ENCODE measurements around the gene BCAS3. TPM values are rescaled to one million over a fixed set of nuclear protein-coding genes. Genes with fewer than 3 reads are reported as not detected.

BCAS3 gene
- total RNA-seq, 4 donors from 2014 or later = 18.7 to 37.8 (median 24.9) TPM

DNA sequence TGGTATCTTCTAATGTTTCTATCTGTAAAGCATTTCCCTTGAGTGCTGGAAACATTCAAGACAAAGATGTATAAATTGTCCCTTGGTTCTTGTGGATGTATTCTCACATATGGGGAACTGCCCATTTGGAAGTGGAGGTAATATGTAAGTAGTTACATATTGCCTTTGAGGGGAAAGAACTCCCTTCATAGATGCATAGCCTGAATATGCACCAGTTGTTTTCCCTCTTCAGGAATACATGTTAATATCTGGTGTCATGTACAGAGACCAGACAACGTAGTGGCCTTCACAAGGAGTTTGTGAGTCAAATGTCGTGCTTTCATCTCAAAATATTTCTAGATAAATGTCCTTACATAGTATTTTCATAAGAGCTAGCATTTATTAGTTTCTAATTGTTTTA lies 213.5 kb downstream of the BCAS3 start:
- ATAC-seq (ENCODE audit: low FRiP score) = no peak
- TF ChIP-seq, protein P1, sequence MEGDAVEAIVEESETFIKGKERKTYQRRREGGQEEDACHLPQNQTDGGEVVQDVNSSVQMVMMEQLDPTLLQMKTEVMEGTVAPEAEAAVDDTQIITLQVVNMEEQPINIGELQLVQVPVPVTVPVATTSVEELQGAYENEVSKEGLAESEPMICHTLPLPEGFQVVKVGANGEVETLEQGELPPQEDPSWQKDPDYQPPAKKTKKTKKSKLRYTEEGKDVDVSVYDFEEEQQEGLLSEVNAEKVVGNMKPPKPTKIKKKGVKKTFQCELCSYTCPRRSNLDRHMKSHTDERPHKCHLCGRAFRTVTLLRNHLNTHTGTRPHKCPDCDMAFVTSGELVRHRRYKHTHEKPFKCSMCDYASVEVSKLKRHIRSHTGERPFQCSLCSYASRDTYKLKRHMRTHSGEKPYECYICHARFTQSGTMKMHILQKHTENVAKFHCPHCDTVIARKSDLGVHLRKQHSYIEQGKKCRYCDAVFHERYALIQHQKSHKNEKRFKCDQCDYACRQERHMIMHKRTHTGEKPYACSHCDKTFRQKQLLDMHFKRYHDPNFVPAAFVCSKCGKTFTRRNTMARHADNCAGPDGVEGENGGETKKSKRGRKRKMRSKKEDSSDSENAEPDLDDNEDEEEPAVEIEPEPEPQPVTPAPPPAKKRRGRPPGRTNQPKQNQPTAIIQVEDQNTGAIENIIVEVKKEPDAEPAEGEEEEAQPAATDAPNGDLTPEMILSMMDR (IDR thresholded peaks at IDR 0.05) = no peak
- no peak for DNase-seq (ENCODE audit: low spot score)

DNA sequence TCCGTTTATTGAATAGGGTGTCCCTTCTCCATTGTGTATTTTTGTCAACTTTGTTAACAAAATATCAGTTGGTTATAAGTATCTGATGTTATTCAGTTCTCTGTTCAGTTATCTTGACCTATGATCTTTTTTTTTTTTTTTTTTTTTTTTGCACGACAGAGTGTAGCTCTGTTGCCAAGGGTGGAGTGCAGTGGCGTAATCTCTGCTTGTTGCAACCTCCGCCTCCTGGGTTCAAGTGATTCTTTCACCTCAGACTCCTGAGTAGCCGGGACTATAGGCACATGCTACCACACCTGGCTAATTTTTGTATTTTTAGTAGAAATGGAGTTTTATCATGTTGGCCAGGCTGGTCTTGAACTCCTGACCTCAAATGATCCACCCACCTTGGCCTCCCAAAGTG lies 215.8 kb downstream of the BCAS3 start:
- no peak for ATAC-seq (ENCODE audit: low FRiP score)
- DNase-seq (ENCODE audit: low spot score) = no peak
- TF ChIP-seq, protein P1 (IDR thresholded peaks at IDR 0.05) = no peak

DNA sequence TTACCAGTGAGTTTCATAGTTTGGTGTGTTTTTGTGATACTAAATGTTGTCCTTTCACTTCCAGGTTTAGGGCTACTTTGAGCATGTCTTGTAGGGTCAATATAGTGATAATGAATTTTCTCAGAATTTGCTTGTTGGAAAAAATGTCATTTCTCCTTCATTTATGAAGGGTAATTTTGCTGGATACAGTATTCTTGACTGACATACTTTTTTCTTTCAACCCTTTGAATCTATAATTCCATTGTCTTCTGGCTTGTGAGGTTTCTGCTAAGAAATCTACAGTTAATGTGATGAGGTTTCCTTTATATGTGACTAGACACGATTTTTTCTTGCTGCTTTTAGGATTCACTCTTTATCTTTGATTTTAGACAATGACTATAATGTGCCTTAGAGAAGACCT lies 219.3 kb downstream of the BCAS3 start:
- TF ChIP-seq, protein P1 (IDR thresholded peaks at IDR 0.05) = no peak
- DNase-seq (ENCODE audit: low spot score) = no peak
- ATAC-seq (ENCODE audit: low FRiP score) = no peak

DNA sequence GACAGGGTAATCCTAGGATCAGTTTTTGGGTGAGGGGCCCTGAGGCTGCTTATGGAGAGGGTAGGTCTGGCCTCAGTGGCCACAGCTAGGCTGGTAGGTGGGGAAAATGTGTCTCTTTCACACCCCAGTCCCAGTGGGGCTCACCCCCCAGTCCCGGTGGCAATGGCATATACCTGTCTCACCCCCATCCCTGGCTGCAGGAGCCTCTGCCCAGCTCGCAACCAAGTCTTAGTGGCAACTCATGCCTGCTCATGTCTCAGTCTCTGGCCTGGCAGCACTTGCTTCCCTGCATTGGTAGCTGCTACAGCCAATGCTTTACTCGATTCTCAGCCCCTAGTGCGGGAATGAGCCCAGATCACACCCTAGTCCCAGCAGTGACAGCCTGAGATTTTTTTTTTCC lies 221.5 kb downstream of the BCAS3 start:
- DNase-seq (ENCODE audit: low spot score) = no peak
- ATAC-seq (ENCODE audit: low FRiP score) = no peak
- TF ChIP-seq, protein P1 (IDR thresholded peaks at IDR 0.05) = no peak

DNA sequence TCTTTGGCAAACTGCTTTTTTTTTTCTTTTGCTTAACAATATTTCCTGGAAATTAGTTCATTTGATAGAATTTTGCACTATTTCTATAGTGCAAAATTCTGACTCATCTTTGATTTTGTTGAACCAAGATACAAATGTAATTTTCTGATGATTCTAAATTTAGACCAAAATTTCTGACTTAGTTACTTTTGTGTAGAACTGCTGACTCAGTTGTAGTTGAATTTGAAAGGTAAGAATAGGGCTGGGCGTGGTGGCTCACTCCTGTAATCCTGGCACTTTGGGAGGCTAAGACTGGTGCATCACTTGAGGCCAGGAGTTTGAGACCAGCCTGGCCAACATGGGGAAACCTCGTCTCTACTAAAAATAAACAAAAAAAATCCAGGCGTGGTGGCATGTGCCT lies 223.0 kb downstream of the BCAS3 start:
- DNase-seq (ENCODE audit: low spot score) (no peak), ATAC-seq (ENCODE audit: low FRiP score) (no peak)
- TF ChIP-seq, protein P1 (IDR thresholded peaks at IDR 0.05) = no peak

DNA sequence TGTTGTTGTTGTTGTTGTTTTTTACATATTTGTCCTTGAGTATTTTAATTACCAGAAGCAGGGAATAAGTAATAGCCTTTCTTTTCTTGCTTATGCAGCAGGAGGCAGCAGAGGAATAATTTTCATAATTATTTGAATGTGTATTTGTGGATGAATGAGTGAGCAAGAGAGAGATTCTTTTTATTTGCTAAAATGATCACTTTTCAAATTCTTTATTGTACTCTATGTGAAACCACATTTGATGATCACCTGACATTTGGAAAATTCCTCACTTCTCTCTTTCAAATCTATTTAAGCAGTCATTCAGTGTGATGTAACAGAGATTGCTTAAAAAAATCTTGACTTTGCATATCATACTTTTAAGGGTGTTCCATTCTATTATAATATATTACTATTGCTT lies 223.6 kb downstream of the BCAS3 start:
- DNase-seq (ENCODE audit: low spot score) (no peak), ATAC-seq (ENCODE audit: low FRiP score) (no peak)
- TF ChIP-seq, protein P1 (IDR thresholded peaks at IDR 0.05) = no peak

DNA sequence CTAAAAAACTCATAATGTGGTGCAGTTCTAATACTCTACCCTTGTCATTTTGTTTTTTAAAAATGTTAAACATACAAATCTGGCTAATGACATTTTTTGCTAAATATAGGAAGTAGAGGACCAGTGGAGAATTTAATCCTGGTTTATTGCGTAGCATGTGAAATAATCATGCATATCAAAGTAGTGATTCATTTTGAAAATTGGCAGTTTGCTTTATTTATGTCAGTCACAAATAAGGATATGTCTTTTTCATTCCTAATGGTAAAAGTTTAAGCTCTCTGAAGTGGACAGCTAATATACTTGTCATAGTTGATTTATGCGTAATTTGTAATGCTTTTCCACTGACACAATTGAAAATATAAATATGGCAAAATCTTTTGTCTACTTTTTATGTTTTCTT lies 224.2 kb downstream of the BCAS3 start:
- TF ChIP-seq, protein P1 (IDR thresholded peaks at IDR 0.05) = no peak
- ATAC-seq (ENCODE audit: low FRiP score) (no peak), DNase-seq (ENCODE audit: low spot score) (no peak)
